ENCODE data around the gene LIN28B.
"Not testable (repeated sequence)": the region's sequence is repeated elsewhere in the genome, so short reads cannot be mapped to it uniquely, and the experiment has no call there.

LIN28B gene

DNA sequence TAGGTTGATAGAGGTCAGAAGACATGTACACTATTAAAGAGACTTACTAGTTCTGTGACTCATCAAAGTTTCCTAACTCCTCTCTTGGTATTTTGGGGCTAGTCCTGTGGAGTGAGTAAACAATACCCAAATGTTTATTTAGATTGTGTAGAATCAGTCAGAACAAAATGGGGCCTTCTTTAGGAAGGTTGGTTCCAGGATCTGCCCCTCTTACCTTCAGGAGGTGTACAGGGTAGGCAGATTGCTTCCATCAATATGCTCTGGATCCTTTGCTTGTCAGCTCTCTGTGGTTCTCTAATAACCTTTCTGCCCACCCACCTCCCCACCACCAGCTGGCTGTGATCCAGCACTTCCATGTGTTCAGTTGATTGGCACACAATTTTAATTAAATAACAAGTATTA, 115.9 kb downstream of the LIN28B start:
- DNase-seq: no peak

DNA sequence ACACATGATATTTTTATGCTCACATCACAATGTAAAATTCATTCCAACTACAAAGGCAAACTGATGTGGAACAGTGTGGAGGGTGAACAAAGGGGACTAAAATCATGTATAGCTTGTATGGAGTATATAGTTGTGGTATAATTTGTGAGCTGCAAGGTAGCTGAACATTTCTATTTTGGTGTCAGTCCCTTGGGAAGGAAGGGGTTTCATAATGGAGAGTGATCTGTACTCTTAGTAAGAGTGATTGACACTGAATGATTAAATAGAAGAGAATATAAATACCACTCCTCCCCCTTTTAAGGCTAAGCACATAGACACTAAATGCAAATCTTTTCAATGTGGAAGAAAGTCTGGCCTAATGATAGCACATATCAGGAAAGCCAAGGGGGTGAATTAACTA, 118.3 kb downstream of the LIN28B start:
- no peak for DNase-seq

DNA sequence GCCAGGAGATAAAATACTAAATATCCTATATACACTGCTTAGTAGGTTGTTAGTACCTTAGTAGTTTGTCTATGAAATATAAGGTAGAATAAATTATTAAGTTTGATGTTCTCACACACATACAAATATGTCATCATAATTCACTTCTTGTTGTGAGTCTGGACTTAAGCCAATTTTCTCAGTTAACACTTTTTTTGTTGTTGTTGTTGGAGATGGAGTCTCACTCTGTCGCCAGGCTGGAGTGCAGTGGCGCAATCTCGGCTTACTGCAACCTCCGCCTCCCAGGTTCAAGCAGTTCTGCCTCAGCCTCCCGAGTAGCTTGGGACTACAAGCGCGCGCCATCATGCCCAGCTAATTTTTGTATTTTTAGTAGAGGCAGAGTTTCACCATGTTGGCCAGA, 119.5 kb downstream of the LIN28B start:
- DNase-seq: not testable (repeated sequence)

DNA sequence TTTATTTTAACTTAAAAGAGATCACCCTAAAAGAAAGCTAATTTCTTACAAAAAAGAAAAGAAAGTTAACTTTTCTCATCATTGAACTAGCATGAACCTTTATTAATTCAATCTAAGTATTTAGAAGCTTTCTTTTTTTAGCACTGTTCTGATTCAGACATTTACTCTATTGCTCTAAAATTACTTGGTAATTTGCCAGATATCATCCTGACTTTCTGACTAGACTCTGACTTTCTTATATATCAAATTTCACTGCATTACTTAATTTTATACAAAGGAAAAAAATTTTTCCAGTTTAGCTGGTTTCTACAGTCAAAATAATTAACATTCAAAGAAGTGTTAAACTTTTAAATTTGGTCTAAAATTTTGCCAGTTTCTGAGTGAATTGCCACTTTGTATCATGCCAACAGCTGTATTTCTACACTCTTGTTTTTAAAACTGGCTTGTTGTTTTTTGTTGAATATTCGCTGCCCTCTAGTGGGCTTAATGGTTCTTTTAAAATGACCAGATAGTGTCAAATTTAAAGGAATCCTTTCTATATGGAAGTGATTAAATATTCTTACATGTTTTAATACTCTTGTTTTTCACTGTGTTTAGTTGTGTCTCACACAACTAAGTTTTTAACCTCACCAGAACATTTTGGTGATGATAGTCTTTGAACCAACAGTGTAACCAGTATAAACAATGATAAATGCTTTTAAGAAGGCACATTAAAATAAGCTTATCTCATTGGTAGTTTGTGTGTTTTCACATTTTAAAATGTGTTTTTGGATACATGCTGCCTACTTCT, 120.9 kb downstream of the LIN28B start:
- DNase-seq: peak; percentile 68 to 76

DNA sequence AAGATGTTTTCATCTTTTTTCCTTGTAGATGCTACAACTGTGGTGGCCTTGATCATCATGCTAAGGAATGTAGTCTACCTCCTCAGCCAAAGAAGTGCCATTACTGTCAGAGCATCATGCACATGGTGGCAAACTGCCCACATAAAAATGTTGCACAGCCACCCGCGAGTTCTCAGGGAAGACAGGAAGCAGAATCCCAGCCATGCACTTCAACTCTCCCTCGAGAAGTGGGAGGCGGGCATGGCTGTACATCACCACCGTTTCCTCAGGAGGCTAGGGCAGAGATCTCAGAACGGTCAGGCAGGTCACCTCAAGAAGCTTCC, 121.4 kb downstream of the LIN28B start:
- DNase-seq: no peak

DNA sequence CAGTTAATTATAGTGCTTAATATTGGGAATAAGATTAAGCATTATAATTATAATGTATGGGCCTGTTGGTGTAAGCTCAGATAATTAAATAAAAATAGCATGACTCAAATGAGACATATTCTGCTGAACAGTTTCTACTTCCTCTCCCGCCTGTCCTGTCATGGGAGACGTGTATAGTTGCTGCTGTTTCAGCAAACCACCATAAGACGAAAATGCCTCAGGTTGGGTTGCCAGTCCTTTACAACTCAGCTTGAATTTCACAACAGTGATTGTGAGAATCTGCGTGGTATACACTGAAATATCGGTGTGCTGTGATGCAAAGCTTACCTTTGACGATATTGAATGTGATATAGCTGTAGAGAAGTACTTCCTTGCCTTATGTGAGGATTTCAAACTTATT, 123.4 kb downstream of the LIN28B start:
- DNase-seq: peak in 1 of 2 experiments; percentile 19

DNA sequence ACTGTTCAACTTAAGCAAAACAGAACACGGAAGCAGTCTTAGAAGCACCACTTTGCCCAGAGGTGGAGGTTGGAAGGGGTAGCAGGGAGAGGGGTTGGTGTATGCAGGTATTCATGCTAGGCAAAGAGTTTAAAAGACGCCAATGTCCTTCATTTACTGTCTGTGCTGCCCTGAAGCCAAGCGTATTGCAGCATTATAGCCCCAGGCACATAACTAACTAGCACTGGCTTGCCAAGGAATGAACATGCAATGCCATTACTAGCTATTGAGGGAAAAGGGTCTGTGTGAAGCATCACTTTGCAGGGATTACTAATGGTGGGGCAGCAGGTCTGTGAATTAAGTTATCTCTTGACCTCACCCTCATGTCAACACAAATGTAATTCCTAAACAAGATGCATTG, 124.8 kb downstream of the LIN28B start:
- not testable (repeated sequence) for DNase-seq

DNA sequence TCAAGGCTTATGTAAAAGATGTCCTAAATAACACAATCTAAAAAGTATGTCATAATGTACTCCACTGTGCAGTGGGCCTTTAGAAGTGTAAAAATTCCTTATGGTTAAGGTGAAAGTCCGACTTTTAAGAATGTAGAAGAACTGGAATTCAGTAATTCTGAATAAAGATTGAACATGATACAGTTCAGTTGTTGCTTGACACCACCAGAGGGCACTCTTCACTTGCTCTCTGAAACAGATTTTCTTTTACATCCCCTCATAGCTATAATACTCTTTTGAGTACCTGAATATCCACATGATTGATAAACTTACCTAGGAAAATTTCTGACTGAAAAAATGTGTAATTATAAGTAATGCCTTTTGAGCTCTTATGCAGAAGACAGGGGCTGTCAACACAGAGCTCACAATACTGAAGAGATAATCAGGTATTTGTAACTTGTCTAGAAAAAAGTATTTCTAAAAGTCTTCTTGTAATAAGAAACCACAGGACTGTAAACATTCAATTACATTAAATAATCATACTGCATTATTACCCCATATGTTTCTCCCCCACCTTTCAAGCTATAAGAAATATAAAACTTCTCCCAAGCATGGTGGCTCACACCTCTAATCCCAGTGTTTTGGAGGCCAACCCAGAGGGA, 130.8 kb downstream of the LIN28B start:
- DNase-seq: peak; percentile 66 to 70

DNA sequence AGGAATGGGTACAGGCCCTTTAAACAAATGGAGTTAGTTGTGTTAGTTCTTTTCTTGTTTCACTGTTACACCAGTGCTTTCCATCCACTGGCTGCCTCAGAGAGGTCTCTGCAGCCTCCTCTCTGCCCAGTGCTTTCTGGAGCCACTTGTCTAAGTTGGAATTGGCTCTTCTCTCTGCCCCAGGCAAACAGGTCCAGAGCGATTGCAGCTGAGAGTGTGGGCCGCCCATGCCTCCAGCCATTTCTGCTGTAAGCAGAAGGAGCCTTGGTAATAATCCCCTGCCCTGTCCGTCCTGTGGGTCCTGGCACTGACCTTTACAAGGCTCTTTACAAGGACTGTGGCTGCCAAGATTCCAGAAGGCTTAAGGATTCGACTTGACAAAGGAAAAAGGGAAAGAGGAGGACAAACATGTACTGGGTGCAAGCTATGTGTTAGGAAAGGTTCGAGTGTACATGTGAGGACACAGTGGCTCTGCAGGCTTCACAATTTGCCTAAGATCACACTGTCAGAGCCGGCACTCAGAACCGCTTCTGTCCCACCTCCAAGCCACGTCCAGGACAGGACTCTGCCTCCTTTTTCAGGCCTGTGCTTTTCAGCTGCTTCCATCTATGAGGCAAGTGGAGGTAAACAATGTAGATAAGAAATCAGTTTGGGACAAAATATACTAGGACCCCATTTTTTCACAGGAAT, 134.4 kb downstream of the LIN28B start:
- no peak for DNase-seq

DNA sequence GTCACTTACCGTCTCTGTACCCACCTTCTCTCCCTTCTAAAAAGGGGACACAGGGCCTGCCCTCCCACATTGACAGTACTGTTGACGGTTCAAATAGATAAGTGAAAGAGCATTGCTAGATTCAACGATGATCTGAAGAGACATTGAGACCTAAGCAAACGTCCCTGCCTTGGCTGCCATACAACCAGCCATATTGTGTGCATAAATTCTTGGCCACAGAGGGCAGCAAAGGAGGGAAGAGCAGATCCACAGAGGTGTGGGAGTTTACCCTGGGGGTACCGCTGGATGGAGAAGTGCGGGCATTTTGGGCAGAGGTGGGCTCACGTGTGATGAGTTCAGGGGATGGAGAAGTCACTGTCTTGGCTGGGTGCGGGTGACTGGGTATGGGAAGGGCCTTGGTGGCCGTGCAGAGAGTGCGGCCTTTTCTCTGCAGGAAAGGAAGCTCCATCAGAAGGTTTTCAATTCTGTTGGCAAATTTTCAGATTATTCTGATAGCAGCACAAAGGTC, 137.3 kb downstream of the LIN28B start:
- no peak for DNase-seq

DNA sequence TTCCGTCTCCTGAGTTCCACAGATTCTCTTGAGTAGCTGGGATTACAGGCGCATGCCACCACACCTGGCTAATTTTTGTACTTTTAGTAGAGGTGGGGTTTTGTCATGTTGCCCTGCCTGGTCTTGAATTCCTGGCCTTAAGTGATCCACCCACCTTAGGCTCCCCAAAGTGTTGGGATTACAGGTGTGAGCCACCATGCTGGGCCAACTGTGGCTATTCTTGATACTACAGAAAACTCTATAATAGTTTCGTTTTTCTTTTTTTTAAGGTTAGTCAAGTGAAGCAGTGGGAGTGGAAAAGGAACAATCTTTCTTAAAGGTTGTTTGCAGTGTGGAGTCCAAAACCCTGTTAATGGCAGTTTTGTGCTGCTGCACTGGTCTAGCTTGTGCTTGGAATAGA, 138.2 kb downstream of the LIN28B start:
- DNase-seq: no peak

DNA sequence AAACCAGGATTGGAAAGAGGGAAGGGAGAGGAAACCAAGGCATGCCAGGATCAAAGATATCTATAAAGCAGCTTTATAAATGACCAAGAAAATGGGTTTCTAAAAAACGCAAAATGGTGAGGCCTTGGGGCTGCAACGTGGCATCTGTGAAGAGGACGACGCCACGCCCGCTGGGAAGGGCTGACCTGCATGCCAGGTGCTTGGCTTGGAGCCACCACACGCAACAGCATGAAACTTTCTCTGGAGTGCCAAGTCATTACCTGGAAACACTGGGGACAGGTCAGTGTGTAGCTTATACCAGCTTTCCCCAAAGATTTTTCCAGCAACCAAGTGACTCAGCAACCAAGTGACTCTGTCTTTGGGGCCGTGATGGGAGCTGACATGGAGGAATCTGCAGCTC, 140.4 kb downstream of the LIN28B start:
- no peak for DNase-seq

DNA sequence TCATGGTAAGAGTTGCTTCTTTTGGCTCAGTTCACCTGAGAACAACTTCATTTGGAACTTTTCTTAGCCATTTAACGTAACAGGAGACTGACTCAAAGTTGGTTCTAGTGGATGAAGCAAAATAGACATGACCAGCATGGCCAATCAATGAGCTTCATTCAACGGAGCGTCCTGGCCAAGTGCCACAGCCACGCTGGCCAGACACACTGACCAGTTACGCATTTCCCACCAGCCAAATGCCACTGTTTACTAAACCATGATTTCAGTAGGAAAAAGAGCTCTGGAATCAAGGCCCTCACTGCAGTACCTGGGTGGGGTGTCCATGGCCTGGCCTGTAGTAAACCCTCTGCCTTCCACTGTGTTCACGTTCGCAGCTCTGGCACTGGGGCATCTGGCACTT, 142.5 kb downstream of the LIN28B start:
- no peak for DNase-seq

DNA sequence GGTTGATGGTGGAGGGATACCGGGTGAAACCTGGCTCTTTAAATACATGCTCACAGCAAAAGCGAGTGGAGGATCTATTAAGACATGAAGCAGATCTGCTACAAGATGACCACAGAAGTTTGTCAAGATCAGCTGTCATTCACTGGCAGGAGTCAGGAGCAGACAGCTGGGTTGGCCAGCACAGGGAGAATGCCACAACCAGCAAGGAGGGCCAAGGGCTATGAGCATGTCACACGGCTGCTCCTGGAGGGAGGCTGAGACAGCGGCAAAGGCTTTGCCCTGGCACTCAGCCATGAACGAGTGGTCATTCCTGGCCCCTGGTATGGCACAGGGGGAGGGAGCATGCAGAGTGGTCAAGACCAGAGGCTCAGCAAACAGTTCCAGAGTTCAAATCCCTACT, 145.3 kb downstream of the LIN28B start:
- no peak for DNase-seq

DNA sequence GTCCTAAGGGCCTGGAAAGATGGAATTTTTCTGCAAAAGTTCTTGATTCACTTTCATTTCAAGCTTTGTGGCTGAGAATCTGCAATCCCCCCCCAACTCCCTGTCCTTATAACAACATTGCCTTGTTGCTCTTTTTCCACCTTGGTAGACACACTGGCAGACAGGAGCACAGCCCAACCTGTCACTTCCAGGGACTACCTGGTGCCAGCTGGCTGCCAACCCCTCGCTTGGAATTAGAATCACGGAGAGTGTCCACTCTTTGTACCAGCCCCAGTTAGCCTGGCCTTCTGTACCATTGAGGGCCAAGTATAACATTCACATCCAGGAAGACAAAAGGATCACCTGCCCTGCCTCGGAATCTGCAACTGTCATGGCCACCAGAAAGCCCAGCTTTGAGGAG, 148.2 kb downstream of the LIN28B start:
- no peak for DNase-seq

DNA sequence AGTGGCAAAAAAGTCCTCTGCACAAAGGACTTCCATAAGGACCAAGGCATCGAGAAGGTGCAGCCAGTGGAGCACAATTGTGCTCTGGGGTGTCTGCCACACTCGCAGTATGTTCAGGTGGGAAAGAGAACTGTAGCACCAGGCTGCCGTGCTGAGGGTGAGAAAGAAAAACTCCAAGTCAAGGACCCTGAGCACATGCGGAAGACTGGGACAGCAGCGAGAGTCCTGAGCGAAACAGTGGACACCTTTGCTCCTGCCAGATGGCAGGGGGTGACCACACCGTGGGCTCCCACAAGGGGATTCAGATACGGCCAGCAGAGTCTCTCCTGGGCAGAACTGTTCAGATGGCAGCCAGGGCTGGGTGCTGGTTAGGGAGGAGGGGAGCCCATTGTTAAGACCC, 149.4 kb downstream of the LIN28B start:
- no peak for DNase-seq

DNA sequence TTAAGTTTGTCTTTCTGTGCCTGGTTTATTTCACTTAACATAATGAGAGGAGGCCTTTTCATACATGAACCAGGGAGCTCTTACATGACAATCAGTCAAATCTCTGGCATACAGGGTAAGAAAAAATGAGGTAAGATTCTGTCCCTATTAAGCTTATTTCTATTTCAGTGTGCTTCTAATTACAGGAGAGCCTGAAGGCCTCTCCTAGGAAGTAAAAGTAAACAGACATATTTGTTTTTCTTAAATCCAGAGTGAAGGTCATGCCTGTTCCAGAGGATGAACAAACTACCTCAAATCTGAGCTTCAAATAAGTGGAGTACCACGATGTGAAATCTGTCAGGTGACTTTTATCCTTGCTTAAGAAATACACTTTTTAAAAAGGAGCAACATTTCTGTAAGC, 150.3 kb downstream of the LIN28B start:
- no peak for DNase-seq

DNA sequence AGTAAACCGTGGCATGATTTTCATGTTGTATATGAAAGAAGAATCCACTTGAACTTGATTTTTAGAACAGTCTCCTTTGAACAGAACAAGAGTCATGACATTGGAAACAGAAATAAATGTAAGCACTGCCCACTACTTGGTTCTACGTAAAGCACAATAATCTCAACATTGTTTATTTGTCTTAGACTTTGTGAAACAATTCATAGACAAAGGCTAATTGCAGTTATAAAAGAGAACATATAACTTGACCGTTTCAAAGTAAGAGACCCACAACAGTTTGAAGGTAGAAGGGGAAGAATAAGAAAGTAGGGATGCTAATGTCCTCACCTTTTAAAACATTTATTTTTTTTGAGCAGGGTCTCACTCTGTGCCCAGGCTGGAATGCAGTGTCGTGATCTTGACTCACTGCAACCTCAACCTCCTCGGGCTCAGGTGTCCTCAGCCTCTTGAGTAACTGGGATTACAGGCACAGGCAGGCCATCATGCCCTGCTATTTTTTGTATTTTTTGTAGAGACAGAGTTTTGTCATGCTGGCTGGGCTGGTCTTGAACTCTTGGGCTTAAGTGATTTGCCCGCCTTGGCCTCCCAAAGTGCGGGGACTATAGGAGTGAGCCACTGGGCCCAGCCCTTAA, 151.8 kb downstream of the LIN28B start:
- no peak for DNase-seq

DNA sequence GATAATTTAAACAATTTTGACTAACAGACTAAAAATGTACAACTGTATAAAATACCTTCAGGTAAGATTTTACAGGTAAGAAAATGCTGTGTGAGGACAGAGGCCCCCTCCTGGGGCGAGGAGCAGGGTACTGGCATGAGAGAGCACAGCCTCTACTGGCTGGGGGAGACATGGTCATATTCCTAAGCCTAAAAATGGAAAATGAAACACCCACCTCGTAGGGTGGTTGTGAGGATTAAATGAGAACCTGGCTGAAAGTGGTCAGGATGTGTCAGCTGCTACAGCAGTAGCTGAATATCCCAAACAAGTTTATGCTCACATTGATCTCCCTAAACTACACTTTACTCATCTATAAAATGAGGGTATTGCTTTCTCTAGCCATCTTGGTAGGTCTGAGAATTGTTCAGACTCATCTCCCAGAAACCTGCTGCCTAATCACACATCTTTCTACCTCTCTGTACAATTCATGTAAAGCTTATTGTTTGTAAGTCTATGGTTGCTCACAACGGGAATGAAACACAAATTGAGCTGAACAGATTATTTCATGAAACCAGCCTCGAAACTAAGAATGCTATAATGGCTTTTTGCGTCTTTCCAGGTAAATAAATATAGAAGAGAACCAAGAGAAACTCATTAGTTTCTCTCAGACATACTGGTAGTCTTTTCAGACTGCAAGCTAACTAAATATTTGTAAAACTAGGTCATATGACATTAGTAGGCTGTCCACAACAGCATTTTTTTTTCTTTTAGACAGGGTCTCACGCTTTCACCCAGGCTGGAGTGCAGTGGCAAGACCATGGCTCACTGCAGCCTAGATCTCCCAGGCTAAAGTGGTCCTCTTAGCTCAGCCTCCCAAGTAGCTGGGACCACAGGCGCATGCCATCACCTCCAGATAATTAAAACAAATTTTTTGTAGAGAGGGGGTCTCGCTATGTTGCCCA, 153.3 kb downstream of the LIN28B start:
- no peak for DNase-seq

DNA sequence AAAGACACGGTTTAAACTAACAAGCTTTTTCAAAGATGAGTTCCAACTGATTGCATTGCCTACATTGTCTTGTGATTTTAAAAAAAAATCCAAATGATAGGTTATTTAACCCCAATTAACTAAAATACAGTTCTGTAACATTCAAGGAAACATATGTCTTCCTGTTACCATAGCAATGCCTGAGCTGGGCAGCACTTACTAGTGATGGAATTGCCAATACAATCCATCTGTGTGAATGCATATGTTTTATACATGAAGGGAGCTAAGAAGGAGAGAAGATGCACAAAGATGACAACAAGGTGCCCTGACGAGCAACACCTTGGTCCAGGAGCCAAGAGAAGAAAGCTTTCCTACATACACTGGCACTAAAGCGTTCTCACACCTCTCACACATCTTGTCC, 154.2 kb downstream of the LIN28B start:
- no peak for DNase-seq

DNA sequence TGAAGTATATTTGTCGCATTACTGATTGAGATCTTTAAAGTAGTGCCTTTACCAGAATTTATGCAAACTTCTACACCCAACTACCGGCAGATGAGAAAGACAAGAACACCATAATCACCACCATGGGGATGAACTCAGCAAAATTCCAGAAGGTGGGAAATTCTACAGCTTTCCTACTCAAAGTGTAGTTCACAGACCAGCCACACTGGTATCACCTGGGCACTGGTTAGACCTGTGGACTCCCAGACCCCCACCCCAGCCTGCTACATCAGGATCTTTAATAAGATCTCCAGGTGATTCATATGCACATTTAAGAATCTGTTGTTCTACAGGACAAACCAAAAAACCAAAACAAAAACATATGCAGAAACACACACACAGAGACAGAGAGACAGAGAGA, 155.0 kb downstream of the LIN28B start:
- DNase-seq: no peak

DNA sequence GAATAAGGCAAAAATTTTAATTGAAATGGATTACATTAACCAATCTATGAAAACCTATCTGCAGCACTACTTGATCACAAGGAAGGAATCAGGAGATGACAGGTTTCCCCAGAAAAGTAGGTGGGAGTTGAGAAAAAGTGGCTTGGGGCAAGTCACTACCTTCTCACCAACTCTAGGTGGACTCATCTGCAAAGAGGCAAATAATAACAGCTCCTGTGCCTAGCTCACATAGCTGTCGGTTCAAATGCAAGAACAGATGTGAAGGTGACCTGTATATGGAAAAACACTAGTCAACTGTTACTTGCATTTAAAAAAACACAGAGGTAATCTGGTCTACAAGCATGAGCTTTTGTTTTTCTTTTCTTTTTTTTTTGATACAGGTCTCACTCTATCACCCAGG, 155.7 kb downstream of the LIN28B start:
- DNase-seq: no peak
